ENCODE data around the gene STS. TPM values are rescaled to one million over a fixed set of nuclear protein-coding genes. Genes with fewer than 3 reads are reported as not detected.

Gene STS
- total RNA-seq, 6 donors from 2014 or later: 5.2 to 15.1 (median 9.6) TPM

DNA sequence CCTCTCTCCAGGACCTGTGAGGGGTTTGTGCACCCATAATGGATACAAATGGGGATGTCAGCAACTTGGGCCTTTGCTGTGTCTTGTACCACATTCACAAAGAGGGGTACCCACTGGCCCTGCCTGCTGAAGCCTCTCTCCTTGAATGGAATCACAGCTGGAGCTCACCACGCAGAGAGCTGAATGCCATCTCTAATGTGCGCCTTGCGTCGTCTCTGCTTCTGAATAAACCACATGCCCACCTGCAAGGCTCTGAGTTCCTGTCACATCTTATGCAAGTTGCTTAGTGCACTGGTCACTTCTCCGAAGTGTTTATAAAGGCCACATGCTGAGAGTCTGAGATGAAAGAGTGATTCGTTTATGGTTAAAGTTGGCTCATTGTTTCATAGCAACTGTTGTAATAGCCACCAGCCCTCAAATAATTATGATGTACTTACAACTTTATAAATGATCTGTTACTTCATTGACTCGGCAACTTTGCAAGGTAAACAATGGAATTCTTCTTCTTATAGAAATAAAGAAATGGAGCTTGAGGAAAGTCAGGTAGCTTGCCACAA is 6.6 kb downstream of the STS start:
- DNase-seq: no peak

DNA sequence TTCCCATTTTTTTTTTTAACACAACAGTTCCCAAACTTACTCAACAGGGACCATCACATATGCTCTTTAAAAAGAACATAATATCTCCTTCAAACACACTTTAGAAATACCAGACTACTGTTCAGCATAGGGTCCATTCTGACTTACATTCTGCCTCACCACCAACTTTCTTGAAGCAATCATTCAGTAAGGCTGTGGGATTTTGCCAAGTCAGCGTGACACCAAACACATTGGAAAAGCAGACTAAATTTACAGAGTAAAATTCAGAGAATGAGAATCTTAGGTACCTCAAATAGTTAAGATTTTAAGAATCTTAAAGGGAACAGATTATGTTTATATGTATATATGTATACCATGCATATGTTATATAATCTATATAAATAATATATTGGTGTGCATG is 7.7 kb downstream of the STS start:
- WGBS, 2 donors: 88 to 100% methylated on average over 1 of the region's 1 CpG
- TF ChIP-seq, protein P1, sequence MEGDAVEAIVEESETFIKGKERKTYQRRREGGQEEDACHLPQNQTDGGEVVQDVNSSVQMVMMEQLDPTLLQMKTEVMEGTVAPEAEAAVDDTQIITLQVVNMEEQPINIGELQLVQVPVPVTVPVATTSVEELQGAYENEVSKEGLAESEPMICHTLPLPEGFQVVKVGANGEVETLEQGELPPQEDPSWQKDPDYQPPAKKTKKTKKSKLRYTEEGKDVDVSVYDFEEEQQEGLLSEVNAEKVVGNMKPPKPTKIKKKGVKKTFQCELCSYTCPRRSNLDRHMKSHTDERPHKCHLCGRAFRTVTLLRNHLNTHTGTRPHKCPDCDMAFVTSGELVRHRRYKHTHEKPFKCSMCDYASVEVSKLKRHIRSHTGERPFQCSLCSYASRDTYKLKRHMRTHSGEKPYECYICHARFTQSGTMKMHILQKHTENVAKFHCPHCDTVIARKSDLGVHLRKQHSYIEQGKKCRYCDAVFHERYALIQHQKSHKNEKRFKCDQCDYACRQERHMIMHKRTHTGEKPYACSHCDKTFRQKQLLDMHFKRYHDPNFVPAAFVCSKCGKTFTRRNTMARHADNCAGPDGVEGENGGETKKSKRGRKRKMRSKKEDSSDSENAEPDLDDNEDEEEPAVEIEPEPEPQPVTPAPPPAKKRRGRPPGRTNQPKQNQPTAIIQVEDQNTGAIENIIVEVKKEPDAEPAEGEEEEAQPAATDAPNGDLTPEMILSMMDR (IDR thresholded peaks at IDR 0.05): no peak
- TF ChIP-seq POLR2AphosphoS5 (IDR thresholded peaks at IDR 0.05): no peak
- no peak for TF ChIP-seq EP300 (IDR thresholded peaks at IDR 0.05)
- no peak for TF ChIP-seq POLR2A (IDR thresholded peaks at IDR 0.05)

More for the DNA sequence above, 6.6 kb downstream of the STS start:
- TF ChIP-seq EP300 (IDR thresholded peaks at IDR 0.05) (no peak), POLR2A (IDR thresholded peaks at IDR 0.05) (no peak), POLR2AphosphoS5 (IDR thresholded peaks at IDR 0.05) (no peak)
- TF ChIP-seq, protein P1 (IDR thresholded peaks at IDR 0.05): no peak
- H3K4me3 ChIP-seq: no peak overlapping the region
- no peaks in the 10 kb centered on the region for H3K27me3 ChIP-seq
- ATAC-seq (ENCODE audit: low FRiP score in 2 of 2): no peak
- H3K9me3 ChIP-seq: no peaks in the 10 kb centered on the region
- no peak overlapping the region for H3K27ac ChIP-seq
- no peaks in the 10 kb centered on the region for H3K36me3 ChIP-seq
- H3K4me1 ChIP-seq: no peaks in the 10 kb centered on the region
- WGBS, 2 donors: 70 to 71% methylated on average over 3 to 7 of the region's 7 CpGs

GRCh38 chrX:7156879-7157278 is 9.4 kb downstream of the STS start:
- TF ChIP-seq EP300 (IDR thresholded peaks at IDR 0.05) (no peak), POLR2A (IDR thresholded peaks at IDR 0.05) (no peak), POLR2AphosphoS5 (IDR thresholded peaks at IDR 0.05) (no peak)
- TF ChIP-seq, protein P1 (IDR thresholded peaks at IDR 0.05): no peak
- H3K36me3 ChIP-seq: no peaks in the 10 kb centered on the region
- no peaks in the 10 kb centered on the region for H3K9me3 ChIP-seq
- ATAC-seq (ENCODE audit: low FRiP score in 2 of 2): no peak
- H3K4me1 ChIP-seq: no peaks in the 10 kb centered on the region
- no peak for DNase-seq
- 80 to 94% methylated on average over 1 to 3 of the region's 3 CpGs for WGBS, 2 donors
- no peaks in the 10 kb centered on the region for H3K27me3 ChIP-seq
- no peak overlapping the region for H3K4me3 ChIP-seq
- H3K27ac ChIP-seq: no peak overlapping the region

More for the DNA sequence above, 7.7 kb downstream of the STS start:
- no peaks in the 10 kb centered on the region for H3K27me3 ChIP-seq
- no peaks in the 10 kb centered on the region for H3K36me3 ChIP-seq
- H3K4me1 ChIP-seq: no peaks in the 10 kb centered on the region
- H3K27ac ChIP-seq: no peak overlapping the region
- H3K9me3 ChIP-seq: no peaks in the 10 kb centered on the region
- ATAC-seq (ENCODE audit: low FRiP score in 2 of 2) (no peak), DNase-seq (no peak)
- no peak overlapping the region for H3K4me3 ChIP-seq

GRCh38 chrX:7158468-7158990 is 11.0 kb downstream of the STS start:
- TF ChIP-seq POLR2A (IDR thresholded peaks at IDR 0.05) (no peak), EP300 (IDR thresholded peaks at IDR 0.05) (no peak), POLR2AphosphoS5 (IDR thresholded peaks at IDR 0.05) (no peak)
- TF ChIP-seq, protein P1 (IDR thresholded peaks at IDR 0.05): no peak
- no peak for DNase-seq
- ATAC-seq (ENCODE audit: low FRiP score in 2 of 2): no peak
- H3K27ac ChIP-seq: no peak overlapping the region
- no peaks in the 10 kb centered on the region for H3K9me3 ChIP-seq
- no peaks in the 10 kb centered on the region for H3K4me1 ChIP-seq
- no peak overlapping the region for H3K4me3 ChIP-seq
- no peaks in the 10 kb centered on the region for H3K27me3 ChIP-seq
- 76 to 81% methylated on average over 5 of the region's 5 CpGs for WGBS, 2 donors
- no peaks in the 10 kb centered on the region for H3K36me3 ChIP-seq

All from upper lobe of left lung (tissue), 6 donors.